Sigmoid colon (tissue), 7 donors: Measurements from ENCODE around the gene IGF2R. TPM values are rescaled to one million over a fixed set of nuclear protein-coding genes. Genes with fewer than 3 reads are reported as not detected.

Experiments used
- DNase-seq: peaks from one replicate; pipeline ENCODE4 v3.0.0-alpha.2; 2019
- H3K27ac ChIP-seq, 4 donors: fragments of 200-600 bp; sonication (generic); one replicate each; pipeline ENCODE4 v1.5.1; 2016 to 2019; ENCODE audit warnings: mild to moderate bottlenecking in 1 of 4
- H3K27me3 ChIP-seq, 3 donors: fragments of 200-600 bp; sonication (generic); one replicate each; pipeline ENCODE4 v1.5.1; 2019; ENCODE audit warnings: mild to moderate bottlenecking in 1 of 3
- H3K36me3 ChIP-seq, 4 donors: fragments of 200-600 bp; sonication (generic); one replicate each; pipeline ENCODE4 v1.5.1; 2016 to 2019
- H3K4me1 ChIP-seq, 4 donors: fragments of 200-600 bp; sonication (generic); one replicate each; pipeline ENCODE4 v1.5.1; 2017 to 2019
- H3K4me3 ChIP-seq, 4 donors: fragments of 200-600 bp; sonication (generic); one replicate each; pipeline ENCODE4 v1.5.1; 2017 to 2019; ENCODE audit warnings: mild to moderate bottlenecking in 2 of 4, moderate library complexity in 1 of 4
- H3K9me3 ChIP-seq, 4 donors: fragments of 200-600 bp in 3 of 4; sonication (generic) in 3 of 4; one replicate each; pipeline versions ENCODE4 v1.5.1 to v1.6.1; 2013 to 2019
- CTCF ChIP-seq, 4 experiments: fragments of 450-650 bp in 3 of 4; fragments of 200-600 bp in 1 of 4; IDR thresholded peaks; one replicate each; pipeline ENCODE4 v1.5.1; 2016 to 2019; ENCODE audit warnings: antibody characterized with exemption in 4 of 4, mild to moderate bottlenecking in 3 of 4, moderate library complexity in 2 of 4
- EP300 ChIP-seq, 4 donors: sonication (generic); formaldehyde crosslinking; IDR thresholded peaks; one replicate each; pipeline ENCODE4 v1.6.1; 2017; ENCODE audit warnings: antibody characterized with exemption in 4 of 4
- POLR2A ChIP-seq, 2 donors: fragments of 450-650 bp; IDR thresholded peaks; one replicate each; pipeline ENCODE4 v1.6.1; 2016; ENCODE audit warnings: antibody characterized with exemption in 2 of 2, mild to moderate bottlenecking in 2 of 2, moderate library complexity in 2 of 2
- POLR2AphosphoS5 ChIP-seq, 4 donors: sonication (generic); formaldehyde crosslinking; IDR thresholded peaks; one replicate each; pipeline ENCODE4 v1.6.1; 2017; ENCODE audit warnings: antibody characterized with exemption in 4 of 4
- WGBS, 2 donors: extraction: QIAGEN DNeasy Blood & Tissue Kit; methylation state at CpG; one replicate each; pipeline ENCODE4 v1.1.7; 2013; 5-methylcytosine and 5-hydroxymethylcytosine counted together
- intact Hi-C: fragments of 100-400 bp; cut with DNase I; formaldehyde crosslinking; loops from one replicate; pipeline ENCODE4 v1.15.1; 2023
- polyA plus RNA-seq, 3 donors: library from polyadenylated mRNA; stranded (reverse); fragments of 200-250 nt; gene quantifications; one replicate each; pipeline ENCODE4 v1.2.3, GENCODE V29; 2013
- total RNA-seq, 4 donors: library from RNA; depleted of rRNA; stranded (reverse); fragments of >200 nt; gene quantifications; one replicate each; pipeline ENCODE4 v1.1.0, GENCODE V29; 2016
- donor health status: healthy with polysubstance abuse.
- donor health status: Bipolar disorder and iron deficiency.
- donor health status: healthy.

The IGF2R gene
- total and polyA plus RNA-seq, 7 donors = 3.6 to 80.9 (median 41.3) TPM

GRCh38 chr6:160044687-160045086 lies 75.8 kb downstream of the IGF2R start:
- H3K4me1 ChIP-seq = peaks cover 0 to 10% (median 4%) of the 10 kb centered on the region in 4 donors
- no peak overlapping the region for H3K27ac ChIP-seq
- H3K9me3 ChIP-seq = no peaks in the 10 kb centered on the region
- WGBS, 2 donors = 90 to 95% methylated on average over 5 of the region's 5 CpGs
- DNase-seq = no peak
- H3K4me3 ChIP-seq = no peak overlapping the region
- TF ChIP-seq POLR2A (IDR thresholded peaks at IDR 0.05) = no peak
- no peak for TF ChIP-seq CTCF (IDR thresholded peaks at IDR 0.05)
- TF ChIP-seq EP300 (IDR thresholded peaks at IDR 0.05) = no peak
- TF ChIP-seq POLR2AphosphoS5 (IDR thresholded peaks at IDR 0.05) = no peak
- H3K27me3 ChIP-seq = no peaks in the 10 kb centered on the region
- intact Hi-C loops = no loop called here
- H3K36me3 ChIP-seq = peaks cover 14 to 97% (median 55%) of the 10 kb centered on the region in 4 donors

- DNase-seq = no peak
- WGBS, 2 donors = 86 to 92% methylated on average over 6 of the region's 6 CpGs
- H3K4me3 ChIP-seq = no peak overlapping the region
- no peak overlapping the region for H3K27ac ChIP-seq
- TF ChIP-seq POLR2AphosphoS5 (IDR thresholded peaks at IDR 0.05) = no peak
- no peak for TF ChIP-seq POLR2A (IDR thresholded peaks at IDR 0.05)
- TF ChIP-seq CTCF (IDR thresholded peaks at IDR 0.05) = no peak
- no peak for TF ChIP-seq EP300 (IDR thresholded peaks at IDR 0.05)
- H3K9me3 ChIP-seq = no peaks in the 10 kb centered on the region
- H3K27me3 ChIP-seq = no peaks in the 10 kb centered on the region
- H3K36me3 ChIP-seq = peaks cover 26 to 100% (median 58%) of the 10 kb centered on the region in 4 donors
- intact Hi-C loops = no loop called here
- H3K4me1 ChIP-seq = no peaks in the 10 kb centered on the region
These were observed 79.6 kb downstream of the IGF2R start for GRCh38 chr6:160048471-160048870.

GRCh38 chr6:160049346-160049745 lies 80.5 kb downstream of the IGF2R start:
- H3K36me3 ChIP-seq = peaks cover 24 to 100% (median 56%) of the 10 kb centered on the region in 4 donors
- H3K4me1 ChIP-seq = no peaks in the 10 kb centered on the region
- intact Hi-C loops = no loop called here
- H3K27me3 ChIP-seq = no peaks in the 10 kb centered on the region
- no peak overlapping the region for H3K4me3 ChIP-seq
- no peak overlapping the region for H3K27ac ChIP-seq
- no peaks in the 10 kb centered on the region for H3K9me3 ChIP-seq
- WGBS, 2 donors = 96 to 98% methylated on average over 9 of the region's 9 CpGs
- TF ChIP-seq POLR2AphosphoS5 (IDR thresholded peaks at IDR 0.05) = no peak
- TF ChIP-seq CTCF (IDR thresholded peaks at IDR 0.05) = no peak
- no peak for TF ChIP-seq POLR2A (IDR thresholded peaks at IDR 0.05)
- no peak for TF ChIP-seq EP300 (IDR thresholded peaks at IDR 0.05)
- DNase-seq = no peak

GRCh38 chr6:160050022-160050421 lies 81.1 kb downstream of the IGF2R start:
- H3K9me3 ChIP-seq = no peaks in the 10 kb centered on the region
- WGBS, 2 donors = 92 to 95% methylated on average over 7 of the region's 7 CpGs

More at GRCh38 chr6:160050022-160050421, 81.1 kb downstream of the IGF2R start:
- Histone ChIP-seq H3K4me1 (no peaks in the 10 kb centered on the region), H3K4me3 (no peak overlapping the region), H3K36me3 (peaks cover 24 to 100% (median 54%) of the 10 kb centered on the region in 4 donors), H3K27me3 (no peaks in the 10 kb centered on the region), H3K27ac (no peak overlapping the region)
- intact Hi-C loops = no loop called here
- no peak for DNase-seq
- TF ChIP-seq CTCF (IDR thresholded peaks at IDR 0.05) (no peak), POLR2A (IDR thresholded peaks at IDR 0.05) (no peak), EP300 (IDR thresholded peaks at IDR 0.05) (no peak), POLR2AphosphoS5 (IDR thresholded peaks at IDR 0.05) (no peak)
